ENCODE results near the gene SPINK9. TPM values are rescaled to one million over a fixed set of nuclear protein-coding genes. Genes with fewer than 3 reads are reported as not detected.
"Not testable (repeated sequence)": the region's sequence is repeated elsewhere in the genome, so short reads cannot be mapped to it uniquely, and the experiment has no call there.

SPINK9 gene, protein sequence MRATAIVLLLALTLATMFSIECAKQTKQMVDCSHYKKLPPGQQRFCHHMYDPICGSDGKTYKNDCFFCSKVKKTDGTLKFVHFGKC
- under 1 TPM; 0.29 to 0.36 (median 0.33) TPM for polyA plus RNA-seq (ENCODE audit: insufficient read length in 3 of 3)
- long read RNA-seq, donor 1, result 0 reads
- long read RNA-seq, donor 2, result 0 reads
- long read RNA-seq, donor 3, result 0 reads
- long read RNA-seq, donor 4, result 0 reads
- long read RNA-seq, donor 5, result 0 reads
- long read RNA-seq, donor 6, result 0 reads
- long read RNA-seq, donor 7, result 0 reads
- long read RNA-seq, donor 8, result 0 reads
- long read RNA-seq, donor 9, result 0 reads
- long read RNA-seq, donor 10, result 0 reads
- long read RNA-seq, donor 11, result 0 reads
- long read RNA-seq, donor 12, result 0 reads
- long read RNA-seq, donor 13, result 0 reads
- long read RNA-seq, donor 14, result 0 reads
- long read RNA-seq, donor 15, result 0 reads
- long read RNA-seq, donor 16, result 0 reads

DNA sequence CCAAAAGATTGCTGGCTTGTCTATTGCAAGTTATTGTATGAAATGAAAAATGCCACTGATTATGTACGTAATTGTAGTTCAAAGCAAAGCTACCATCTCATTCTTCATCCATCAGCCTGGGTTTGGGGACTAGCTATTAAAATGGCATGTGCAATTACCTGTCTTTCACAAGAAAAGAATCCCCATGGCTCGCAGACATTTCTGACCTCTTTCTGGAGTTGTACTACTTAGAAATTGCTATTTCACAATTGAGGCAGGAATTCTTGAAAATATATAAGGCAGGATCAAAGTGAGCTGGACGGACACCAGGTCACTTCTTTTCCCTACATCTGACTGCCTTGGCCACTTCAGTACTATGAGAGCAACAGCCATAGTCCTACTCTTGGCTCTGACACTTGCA is at the start of gene SPINK9:
SPINK9 (plus strand) TSS at position 301 of the 400 bp plus-strand sequence; CDS start at position 356, 55 bp downstream.
- DNase-seq (ENCODE audit: extremely low read depth in 1 of 11, low read depth in 9 of 11, low spot score in 4 of 11), result no peak

DNA sequence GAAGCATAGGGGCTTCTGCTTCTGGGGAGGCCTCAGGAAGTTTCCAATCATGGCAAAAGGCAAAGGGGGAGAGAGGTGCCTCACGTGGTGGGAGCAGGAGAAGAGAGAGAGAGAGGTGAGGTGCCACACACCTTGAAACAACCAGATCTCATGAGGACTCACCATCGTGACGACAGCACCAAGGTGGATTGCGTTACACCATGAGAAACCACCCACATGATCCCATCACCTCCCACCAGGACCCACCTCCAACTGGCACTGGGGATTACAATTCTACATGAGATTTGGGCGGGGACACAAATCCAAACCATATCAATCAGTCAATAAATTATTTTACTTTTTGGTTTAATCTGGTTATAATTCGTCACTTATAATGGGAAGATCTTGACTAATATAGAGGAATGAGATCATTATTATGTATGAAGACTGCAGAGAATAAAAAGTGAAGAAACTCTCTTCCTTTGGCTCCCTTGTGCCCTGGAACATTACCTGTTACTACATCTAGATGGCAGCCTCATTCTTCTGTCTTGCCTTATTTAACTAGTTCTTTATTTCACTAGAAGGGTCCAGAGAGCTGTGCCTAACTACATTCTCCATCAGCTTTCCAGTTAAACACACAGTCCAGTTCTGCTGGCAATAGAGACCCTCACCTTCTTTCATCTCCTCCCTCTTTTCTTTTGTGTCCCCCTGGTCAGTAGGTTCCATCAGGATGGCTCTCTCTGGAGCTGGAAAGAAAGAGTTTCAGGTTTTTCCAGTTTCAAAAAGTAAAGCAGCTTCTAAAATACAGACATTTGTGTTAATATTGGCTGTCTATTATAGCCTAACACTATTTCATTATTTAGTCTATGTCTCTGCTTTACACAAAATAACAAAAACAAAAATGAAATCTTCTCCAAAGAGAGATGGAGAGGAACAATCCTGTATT is 44.8 kb upstream of the SPINK9 start:
- no peak for DNase-seq (ENCODE audit: extremely low read depth in 1 of 11, low read depth in 9 of 11, low spot score in 4 of 11)

DNA sequence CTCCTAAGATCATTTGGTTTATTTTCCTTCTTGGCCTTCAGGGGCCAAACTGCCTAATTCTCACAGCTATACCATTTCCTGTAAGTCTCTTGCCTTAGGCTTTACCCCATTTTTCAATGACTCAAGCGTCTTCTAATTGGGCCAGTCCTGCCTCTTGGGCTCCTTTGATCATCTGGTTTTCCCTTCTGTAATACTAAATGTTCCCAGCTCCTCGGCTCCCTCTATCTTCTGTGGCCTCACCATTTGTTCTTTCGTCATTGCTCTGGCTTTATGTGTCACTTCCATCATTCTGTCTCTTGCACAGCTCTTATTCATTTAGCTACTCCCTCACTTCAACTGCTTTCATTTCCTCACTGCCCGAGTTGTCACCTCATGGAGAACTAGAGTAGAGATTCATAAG is 37.6 kb upstream of the SPINK9 start:
- DNase-seq (ENCODE audit: extremely low read depth in 1 of 11, low read depth in 9 of 11, low spot score in 4 of 11), result no peak

DNA sequence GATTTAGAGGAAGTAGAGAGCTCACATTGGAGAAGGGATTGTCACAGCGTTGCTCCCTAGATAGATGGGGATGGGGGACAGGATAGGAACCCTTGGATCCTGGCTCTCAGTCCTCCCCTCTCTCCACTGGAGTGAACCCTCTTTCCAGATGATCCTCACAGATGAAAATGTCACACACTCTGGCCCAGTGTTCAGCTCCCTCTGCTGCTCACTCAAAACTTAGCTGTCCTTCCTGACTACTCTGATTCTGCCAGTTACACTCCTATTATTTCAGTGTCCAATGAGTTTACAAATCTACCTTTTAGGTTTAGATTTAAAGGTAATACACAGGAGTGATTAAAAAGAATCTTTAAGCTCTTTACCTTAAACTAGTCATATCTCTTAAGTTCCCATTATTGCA is 28.9 kb upstream of the SPINK9 start:
- no peak for DNase-seq (ENCODE audit: extremely low read depth in 1 of 11, low read depth in 9 of 11, low spot score in 4 of 11)

DNA sequence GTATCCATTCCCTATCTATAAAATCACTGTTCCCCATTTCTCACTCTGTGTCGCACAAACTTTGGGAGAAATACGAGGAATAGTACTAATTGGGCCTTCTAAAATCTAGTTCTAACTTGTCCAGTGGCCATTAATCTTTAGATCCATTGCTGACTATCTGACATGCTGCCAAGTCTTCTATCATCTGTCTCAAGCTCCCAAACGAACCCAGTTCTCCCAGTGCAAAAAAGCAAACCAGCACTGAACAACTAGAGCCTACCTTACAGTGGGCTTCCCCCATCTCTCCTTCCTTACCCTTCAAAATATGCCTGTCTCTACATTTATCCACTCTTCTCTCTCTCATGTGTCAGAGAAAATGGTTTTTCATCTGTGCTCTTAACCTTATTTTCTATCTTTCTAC is 26.3 kb upstream of the SPINK9 start:
- no peak for DNase-seq (ENCODE audit: extremely low read depth in 1 of 11, low read depth in 9 of 11, low spot score in 4 of 11)

DNA sequence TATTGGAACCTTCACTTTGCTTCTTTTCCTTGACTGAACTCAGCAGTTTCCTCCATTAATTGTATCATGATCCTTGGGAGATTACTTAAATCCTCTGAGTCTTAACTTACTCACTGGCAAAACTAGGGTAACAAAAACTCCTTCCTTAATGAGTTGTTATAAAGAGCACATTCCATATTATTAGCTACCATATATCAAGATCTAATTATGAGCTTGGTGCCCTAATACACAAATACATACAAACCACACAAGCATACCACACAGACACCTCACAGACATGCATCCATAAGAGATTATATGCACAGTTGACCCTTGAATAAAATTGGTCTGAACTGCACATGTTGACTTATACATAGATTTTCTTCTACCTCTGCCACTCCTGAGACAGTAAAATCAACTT is 25.6 kb upstream of the SPINK9 start:
- no peak for DNase-seq (ENCODE audit: extremely low read depth in 1 of 11, low read depth in 9 of 11, low spot score in 4 of 11)

DNA sequence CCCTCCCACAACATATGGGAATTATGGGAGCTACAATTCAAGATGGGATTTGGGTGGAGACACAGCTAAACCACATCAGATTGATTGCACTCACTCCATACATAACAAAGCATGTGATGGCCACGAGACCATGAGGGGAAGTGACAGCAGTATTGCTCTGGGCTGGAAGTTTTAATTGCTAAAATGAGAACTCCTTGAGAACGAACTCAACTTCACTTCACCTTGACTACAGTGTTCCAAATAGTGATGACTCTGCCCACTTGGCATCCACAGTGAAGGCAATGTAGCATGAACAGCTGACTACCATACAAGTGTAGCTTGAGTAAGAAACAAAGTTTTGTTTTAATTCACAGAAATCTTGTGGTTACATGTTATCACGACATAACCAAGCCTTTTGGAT is 23.9 kb upstream of the SPINK9 start:
- DNase-seq (ENCODE audit: extremely low read depth in 1 of 11, low read depth in 9 of 11, low spot score in 4 of 11), result no peak

DNA sequence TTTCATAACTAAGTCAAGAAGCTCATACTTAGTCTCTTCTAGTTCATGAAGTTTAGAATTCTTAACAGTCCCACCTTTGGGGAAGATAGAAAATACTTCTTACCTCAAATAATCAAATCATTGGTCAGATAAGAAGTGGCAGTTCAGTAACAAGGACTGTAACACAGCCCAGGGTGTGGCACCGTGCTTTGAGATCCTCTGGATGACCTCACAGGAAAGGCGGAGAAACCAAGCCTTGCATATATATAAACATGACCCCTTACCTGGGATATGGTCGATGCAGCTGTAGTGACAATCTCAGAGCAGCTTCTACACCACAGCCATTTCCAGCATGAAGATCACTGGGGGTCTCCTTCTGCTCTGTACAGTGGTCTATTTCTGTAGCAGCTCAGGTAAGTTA is 23.2 kb upstream of the SPINK9 start, which contains the start of gene SPINK7:
SPINK7 (plus strand) TSS at position 271 of the 400 bp plus-strand sequence; CDS start at position 332, 61 bp downstream.
- no peak for DNase-seq (ENCODE audit: extremely low read depth in 1 of 11, low read depth in 9 of 11, low spot score in 4 of 11)

DNA sequence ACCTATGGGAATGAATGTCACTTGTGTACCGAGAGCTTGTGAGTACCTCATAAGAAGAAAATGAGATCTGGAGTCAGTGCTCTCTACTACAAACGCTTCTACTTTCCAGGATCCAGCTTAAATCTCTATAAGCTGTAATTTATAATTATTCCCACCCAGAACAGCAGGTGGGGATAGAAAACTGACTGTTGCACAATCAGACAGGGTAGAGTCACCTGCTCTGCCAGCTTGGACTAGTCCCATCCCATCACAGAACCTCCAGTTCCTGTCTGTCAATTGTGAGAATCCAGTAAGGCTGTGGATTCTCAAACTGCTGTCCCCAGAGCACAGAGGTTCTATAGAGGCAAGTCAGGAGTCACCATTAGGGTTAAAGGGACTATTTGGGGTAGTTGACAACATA is 21.2 kb upstream of the SPINK9 start:
- DNase-seq (ENCODE audit: extremely low read depth in 1 of 11, low read depth in 9 of 11, low spot score in 4 of 11), result no peak

DNA sequence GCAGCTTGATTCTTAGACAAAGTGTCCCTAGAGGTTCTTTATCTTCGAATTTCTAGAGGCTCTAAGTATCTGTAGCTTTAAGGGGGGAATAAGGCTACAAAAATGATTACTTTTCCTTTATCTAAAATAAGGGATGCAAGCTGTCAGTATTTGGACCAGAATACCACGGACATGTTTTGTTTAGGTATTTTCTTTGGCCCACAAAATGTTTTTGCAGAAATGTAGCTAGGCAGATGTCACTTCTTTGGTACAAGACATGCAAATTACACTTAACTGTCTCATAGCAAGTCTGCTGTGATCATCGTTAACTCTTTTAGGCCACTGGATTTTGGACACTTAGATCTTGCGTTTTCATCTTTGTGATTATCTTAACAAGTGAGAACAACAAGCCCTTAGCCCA is 20.6 kb upstream of the SPINK9 start:
- DNase-seq (ENCODE audit: extremely low read depth in 1 of 11, low read depth in 9 of 11, low spot score in 4 of 11), result no peak

DNA sequence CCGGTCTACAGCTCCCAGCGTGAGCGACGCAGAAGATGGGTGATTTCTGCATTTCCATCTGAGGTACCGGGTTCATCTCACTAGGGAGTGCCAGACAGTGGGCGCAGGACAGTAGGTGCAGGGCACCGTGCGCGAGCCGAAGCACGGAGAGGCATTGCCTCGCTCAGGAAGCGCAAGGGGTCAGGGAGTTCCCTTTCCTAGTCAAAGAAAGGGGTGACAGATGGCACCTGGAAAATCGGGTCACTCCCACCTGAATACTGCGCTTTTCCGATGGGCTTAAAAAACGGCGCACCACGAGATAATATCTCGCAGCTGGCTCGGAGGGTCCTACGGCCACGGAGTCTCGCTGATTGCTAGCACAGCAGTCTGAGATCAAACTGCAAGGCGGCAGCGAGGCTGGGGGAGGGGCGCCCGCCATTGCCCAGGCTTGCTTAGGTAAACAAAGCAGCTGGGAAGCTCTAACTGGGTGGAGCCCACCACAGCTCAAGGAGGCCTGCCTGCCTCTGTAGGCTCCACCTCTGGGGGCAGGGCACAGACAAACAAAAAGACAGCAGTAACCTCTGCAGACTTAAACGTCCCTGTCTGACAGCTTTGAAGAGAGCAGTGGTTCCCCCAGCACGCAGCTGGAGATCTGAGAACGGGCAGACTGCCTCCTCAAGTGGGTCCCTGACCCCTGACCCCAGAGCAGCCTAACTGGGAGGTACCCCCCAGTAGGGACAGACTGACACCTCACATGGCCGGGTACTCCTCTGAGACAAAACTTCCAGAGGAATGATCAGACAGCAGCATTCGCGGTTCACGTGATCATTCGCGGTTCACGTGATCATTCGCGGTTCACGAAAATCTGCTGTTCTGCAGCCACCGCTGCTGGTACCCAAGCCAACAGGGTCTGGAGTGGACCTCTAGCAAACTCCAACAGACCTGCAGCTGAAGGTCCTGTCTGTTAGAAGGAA is 15.1 kb upstream of the SPINK9 start:
- DNase-seq (ENCODE audit: extremely low read depth in 1 of 11, low read depth in 9 of 11, low spot score in 4 of 11), result not testable (repeated sequence)

DNA sequence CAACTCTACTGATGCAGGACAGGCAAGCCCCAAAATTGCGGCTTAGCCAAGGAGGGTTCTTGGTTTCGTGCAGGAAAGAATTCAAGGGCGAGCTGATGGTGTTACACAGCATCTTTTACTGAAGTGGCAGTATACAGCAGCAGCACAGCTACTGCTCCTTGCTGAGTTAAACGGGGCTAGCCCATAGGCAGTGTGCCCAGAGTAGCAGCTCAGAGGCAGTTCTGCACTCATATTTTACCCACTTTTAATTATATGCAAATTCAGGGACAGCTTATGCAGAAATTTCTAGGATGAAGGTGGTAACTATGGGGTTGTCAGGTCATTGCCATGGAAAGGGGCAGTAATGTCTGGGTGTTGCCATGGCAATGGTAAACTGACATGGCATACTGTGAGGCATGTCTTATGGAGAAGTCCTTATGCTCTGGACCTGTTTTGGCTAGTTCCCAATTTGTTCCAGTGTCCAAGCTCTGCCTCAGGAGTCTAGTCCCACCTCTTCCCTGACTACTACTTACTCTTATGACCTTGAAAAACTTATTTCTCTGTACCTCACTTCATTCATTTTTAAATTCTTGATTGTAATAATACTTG is 2.0 kb upstream of the SPINK9 start:
- no peak for DNase-seq (ENCODE audit: extremely low read depth in 1 of 11, low read depth in 9 of 11, low spot score in 4 of 11)

DNA sequence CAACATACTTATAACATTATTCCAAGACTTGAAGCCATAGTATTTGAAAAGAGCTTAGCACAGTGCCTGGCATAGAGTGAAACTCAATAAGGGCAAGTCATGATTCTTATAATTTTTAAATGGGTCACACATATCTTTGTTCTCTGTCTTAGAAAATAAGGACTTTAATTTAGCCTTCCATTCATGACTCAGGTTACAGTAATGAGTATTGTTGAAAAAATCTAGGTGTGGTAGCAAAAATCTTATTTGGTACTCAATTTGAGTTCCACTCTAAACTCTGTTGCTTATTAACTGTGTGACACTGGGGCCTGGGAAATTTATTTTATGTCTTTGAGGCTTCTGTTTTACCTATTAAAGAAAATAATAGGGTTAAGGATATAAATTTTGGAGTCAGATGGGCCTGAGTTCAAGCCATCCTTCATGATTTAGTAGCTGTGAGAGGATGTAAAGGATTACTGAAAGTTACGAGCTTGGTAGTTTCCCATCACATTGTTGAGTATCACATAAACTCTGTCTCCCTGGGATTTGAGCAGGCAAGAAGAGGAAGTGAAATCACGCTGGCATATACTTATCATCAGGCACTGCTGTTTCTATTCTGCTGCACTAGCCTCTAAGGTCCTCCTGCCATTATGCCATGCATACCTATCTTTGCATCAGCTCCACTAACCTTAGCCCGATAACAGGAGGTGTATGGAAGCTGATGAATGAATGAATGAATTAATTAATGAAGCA is 1.5 kb downstream of the SPINK9 start:
- DNase-seq (ENCODE audit: extremely low read depth in 1 of 11, low read depth in 9 of 11, low spot score in 4 of 11), result no peak

DNA sequence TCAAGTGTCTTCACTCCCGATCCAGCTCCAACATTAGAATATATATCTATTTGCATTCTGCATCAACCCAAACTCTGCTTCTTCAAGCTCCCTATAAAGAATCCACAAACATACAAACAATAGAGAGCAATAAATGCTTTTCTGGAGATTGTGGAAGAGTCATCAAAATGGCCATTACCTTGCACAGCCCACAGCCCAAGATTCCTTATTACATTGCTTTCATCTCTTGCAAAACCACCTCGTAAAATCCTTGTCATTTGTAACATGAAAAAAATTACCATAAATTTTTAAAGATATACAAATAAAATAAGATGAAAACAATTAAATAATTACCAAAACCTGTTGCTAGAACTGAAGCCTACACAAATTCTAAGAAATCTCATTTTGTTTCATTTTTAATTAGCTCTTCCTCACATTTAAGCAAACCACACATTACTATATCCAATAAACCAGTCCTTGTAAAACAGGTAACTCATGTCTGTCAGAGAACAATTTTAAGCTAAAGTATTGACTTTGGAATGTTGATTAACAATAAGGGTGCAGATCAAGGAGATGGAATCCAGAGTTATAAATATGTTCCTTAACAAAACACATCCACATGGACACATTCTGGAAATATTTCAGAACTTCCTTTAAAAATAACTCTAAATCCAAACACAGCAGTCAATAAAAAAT is 7.1 kb downstream of the SPINK9 start:
- DNase-seq (ENCODE audit: extremely low read depth in 1 of 11, low read depth in 9 of 11, low spot score in 4 of 11), result no peak

DNA sequence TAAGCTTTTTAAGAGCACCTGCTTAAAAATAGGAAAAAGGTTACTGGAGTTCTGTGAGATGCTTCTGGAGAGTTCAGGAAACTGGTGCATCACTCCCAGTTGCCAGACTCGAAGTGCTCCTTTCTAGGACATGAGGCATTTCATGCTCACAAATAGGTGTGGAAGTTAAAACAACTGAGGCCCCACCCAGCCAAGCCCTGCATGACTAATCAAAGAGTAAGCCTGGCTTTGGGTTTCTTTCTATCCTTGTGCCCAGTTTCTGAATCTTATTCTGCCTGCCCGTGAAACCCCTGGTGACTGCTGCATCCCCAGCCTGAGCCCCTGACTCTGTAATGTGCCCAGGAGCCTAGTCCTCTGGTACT is 7.7 kb downstream of the SPINK9 start:
- no peak for DNase-seq (ENCODE audit: extremely low read depth in 1 of 11, low read depth in 9 of 11, low spot score in 4 of 11)

DNA sequence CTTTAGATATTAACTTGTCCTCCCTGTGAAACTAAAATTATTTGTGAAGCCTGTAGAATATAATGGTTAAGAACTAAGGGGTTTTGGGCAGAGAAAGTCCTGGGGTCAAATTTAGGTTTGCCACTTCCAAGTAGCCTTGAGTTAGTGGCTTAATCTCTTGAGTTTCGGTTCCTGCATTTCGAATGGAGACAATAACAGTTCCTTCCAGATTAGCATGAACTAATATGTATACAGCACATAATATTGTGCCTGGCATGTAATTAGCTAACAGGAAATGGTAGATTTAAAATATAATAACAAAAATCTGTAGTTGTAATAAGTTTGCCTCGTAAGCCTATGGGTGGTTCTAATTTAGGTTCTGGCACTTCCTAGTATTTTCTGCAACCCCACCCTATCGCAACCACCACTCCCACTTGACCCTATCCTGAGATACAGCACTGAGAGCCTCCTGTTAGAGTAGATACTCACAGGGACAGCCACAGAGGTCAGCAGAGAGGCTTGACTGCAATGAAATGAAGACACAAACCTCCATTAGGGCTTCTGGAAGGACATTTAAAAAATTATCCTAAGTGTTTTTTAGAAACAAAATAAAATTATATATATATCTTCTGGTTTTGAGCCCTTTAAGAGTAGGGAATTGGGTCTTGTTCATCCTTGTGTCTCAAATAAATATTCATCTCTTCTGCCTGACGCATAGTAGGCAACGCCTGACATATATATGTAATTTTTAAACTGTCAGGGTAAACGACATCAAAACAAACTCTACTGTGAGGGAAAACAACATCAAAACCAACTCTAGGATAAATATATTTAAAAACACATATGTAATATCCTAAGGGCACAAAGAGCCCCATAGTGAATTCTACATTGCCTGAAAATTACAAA is 8.5 kb downstream of the SPINK9 start:
- no peak for DNase-seq (ENCODE audit: extremely low read depth in 1 of 11, low read depth in 9 of 11, low spot score in 4 of 11)
